Measurements from ENCODE around the gene RIPOR3. TPM values are rescaled to one million over a fixed set of nuclear protein-coding genes. Genes with fewer than 3 reads are reported as not detected.
"Not testable (repeated sequence)": the region's sequence is repeated elsewhere in the genome, so short reads cannot be mapped to it uniquely, and the experiment has no call there.

The RIPOR3 gene
- polyA plus RNA-seq, 5 donors, result 2.2 to 4.1 (median 3.0) TPM

- DNase-seq, result no peak
Observed at GRCh38 chr20:50608750-50609104, 82.6 kb downstream of the RIPOR3 start.

- no peak for DNase-seq
Observed at GRCh38 chr20:50607850-50608749, 83.2 kb downstream of the RIPOR3 start.

- no peak for DNase-seq
Observed at GRCh38 chr20:50607436-50607835, 83.9 kb downstream of the RIPOR3 start.

DNA sequence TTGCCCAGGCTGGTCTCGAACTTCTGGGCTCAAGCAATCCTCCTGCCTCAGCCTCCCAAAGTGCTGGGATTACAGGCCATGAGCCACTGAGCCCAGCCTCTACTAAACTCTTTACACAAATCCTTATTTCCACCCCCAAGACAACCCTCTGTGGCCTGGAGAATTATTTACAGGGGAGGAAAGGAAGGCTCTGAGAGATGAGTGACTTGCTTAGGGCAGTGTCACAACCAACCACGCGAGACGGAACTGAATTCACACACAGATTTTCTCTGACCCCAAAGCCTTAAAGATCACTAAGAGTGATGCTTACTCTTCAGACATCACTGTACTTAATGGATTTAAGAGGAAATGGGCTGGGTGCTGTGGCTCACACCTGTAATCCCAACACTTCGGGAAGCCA lies 86.2 kb downstream of the RIPOR3 start:
- DNase-seq, result no peak

- no peak for DNase-seq
Observed at GRCh38 chr20:50604451-50604850, 86.9 kb downstream of the RIPOR3 start.

- no peak for DNase-seq
Observed at GRCh38 chr20:50602432-50603088, 88.8 kb downstream of the RIPOR3 start.

- no peak for DNase-seq
Observed at GRCh38 chr20:50601511-50602431, 89.6 kb downstream of the RIPOR3 start.

DNA sequence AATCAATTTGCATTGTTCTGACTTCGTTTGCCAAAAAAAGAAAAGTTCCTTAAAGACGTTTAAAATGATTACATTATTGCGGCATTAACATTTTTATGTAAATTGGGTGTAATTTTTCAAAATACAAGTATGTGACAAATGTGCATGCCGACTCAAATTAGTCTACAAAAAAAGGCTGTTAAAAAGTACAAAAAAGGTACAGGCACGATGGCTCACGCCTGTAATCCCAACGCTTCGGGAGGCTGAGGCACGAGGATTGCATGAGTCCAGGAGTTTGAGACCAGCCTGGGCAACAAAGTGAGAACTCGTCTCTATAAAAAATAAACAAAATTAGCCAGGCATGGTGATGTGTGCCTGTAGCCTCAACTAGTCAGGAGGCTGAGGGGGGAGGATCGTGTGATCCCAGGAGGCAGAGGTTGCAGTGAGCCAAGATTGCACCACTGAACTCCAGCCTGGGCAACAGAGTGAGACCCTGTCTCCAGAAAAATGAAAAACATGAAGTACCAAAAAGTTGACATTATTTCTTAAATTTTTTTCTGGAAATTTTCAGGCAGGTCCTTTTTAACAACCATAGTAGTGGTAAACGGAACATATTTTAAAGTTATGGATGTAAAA lies 91.0 kb downstream of the RIPOR3 start:
- DNase-seq, result no peak

DNA sequence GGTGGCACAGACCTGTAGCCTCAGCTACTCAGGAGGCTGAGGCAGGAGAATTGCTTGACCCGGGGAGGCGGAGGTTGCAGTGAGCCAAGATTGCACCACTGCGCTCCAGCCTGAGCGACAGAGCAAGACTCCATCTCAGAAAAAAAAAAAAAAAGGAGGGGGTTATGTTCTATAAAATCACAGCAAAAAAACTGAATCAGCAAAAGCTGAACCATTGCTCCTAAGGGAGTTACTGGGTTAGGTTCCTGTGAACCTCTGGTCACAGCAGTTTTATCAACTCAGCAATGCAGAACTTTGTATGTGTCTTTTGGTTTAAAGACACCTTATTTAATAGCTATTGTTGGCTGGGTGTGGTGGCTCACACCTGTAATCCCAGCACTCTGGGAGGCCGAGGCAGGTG lies 92.6 kb downstream of the RIPOR3 start:
- not testable (repeated sequence) for DNase-seq

DNA sequence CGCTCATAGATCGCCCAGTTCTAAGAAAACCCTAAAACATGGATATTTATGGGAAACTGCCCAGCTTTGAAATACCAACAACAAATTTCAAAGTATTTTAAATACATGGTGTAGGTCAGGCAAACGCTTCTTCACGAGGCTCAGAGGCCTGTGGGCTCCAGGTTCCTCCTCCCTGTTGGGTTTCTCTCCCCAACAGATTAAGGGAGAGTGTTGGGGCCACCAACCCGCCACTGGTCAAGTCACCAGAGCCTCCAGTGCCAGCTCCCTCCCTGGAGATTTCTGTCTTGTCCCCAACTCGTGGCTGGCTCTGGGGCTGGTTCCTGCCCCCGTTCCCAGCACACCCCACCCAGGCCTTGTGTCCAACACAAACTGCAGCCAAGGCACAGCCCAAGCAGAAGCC lies 93.3 kb downstream of the RIPOR3 start:
- DNase-seq, result no peak

- no peak for DNase-seq
Observed at GRCh38 chr20:50597406-50597969, 93.9 kb downstream of the RIPOR3 start.

GRCh38 chr20:50596694-50597021 lies 94.7 kb downstream of the RIPOR3 start:
- DNase-seq, result no peak

DNA sequence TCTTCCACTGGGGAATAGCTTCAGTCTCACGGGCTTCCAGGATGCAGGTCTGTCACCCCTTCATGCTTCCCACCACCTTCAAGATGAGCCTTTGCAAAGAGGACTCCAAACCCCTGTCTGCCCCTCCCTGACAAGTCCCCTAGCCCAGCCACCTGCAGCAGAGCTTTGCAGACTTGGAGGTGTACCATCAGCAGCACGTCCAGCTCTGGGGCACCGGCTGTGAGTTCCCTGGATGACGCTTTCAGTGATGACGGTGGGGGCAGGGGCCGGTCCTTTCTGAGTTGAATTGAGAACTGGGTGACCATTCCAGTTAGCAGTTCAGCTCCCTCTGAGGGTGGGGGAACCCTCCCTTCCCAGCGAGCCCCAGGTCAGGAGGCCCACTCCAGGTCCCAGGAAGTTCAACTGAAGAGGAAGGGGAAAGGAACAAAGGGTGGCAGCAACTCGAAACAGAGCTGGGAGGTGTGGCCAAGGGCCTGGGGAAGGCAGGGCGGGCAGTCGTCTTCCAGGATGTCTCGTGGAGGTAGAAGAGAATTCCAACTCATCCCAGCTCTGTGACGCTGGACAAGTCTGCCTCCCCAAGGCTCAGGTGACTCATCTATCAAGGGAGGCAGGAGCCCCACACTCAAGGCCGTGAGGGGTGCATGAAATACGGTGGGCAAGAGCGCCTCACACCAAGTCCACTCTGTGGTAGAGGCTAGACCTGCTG lies 95.2 kb downstream of the RIPOR3 start:
- peak in 1 of 2 donors; percentile 23 for DNase-seq

GRCh38 chr20:50595433-50595895 lies 95.9 kb downstream of the RIPOR3 start:
- no peak for DNase-seq

GRCh38 chr20:50594591-50595432 lies 96.5 kb downstream of the RIPOR3 start:
- no peak for DNase-seq

- no peak for DNase-seq
Observed at GRCh38 chr20:50594231-50594590, 97.1 kb downstream of the RIPOR3 start.

GRCh38 chr20:50593005-50593335 lies 98.4 kb downstream of the RIPOR3 start:
- DNase-seq, result no peak

- DNase-seq, result no peak
Observed at GRCh38 chr20:50592282-50593004, 98.9 kb downstream of the RIPOR3 start.

DNA sequence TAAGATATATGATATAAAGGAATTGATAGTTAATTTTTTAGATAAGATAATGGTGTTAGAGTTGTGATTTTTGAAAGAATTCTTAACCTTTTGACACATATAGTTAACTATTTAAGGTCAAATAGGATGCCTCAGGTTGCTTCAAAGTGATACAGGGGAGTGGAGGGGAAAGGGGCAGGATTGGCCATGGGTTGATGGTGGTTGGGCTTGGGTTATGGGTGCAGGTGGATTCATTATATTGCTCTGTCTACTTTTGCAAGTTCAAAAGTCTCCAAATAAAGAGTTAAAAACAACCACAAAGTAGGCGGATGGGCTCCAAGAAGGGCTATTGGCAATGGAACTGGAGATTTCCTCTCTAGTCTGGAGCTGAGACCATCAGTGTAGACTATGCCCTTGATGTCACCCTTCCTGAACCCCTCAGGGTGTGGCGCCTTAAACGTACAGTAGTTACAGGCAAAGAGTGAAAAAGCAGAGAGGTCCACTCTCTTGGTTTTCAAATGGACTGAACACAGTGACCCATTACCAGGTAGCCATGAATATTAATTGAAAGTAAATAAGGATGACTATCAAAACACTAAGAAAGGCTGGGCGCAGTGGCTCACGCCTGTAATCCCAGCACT lies 100.0 kb downstream of the RIPOR3 start:
- DNase-seq, result no peak

All from right lung (tissue), 5 donors.